HepG2 (cell line): ENCODE results near the gene CIAO3. TPM values are rescaled to one million over a fixed set of nuclear protein-coding genes. Genes with fewer than 3 reads are reported as not detected.
A peak's percentile ranks its signal among the peaks of the same experiment; 100 is the strongest.

ENCODE experiments used
- ATAC-seq: fragments of 200-7000 bp; cut with Tn5 transposase; 3 replicates; pipeline ENCODE4 v1.9.1; 2020; ENCODE audit warnings: mild to moderate bottlenecking, moderate library complexity
- BruUV-seq: library from RNA; stranded (reverse); fragments of 400-500 nt; replicated peaks from 2 replicates; lab custom pipeline; 2021; lab: Mats Ljungman, UMichigan
- CTCF ChIA-PET: fragments of 300-600 bp; formaldehyde crosslinking; extraction: SDS; loops from one replicate; lab custom pipeline; 2021; ENCODE audit warnings: low total read pairs, inconsistent platforms, low intra/inter-chr PET ratio; lab: Yijun Ruan, JAX
- POLR2A ChIA-PET: fragments of 350-600 bp; sonication (Branson Sonifier 250); formaldehyde crosslinking; loops from one replicate; lab custom pipeline; 2020; ENCODE audit warnings: antibody characterized with exemption, inconsistent platforms; lab: Yijun Ruan, JAX
- DNase-seq: peaks from one replicate; pipeline ENCODE4 v3.0.0-alpha.2; 2015; ENCODE audit warnings: low spot score
- FAIRE-seq: peaks from 3 replicates; lab custom pipeline; 2011; peaks lifted over from hg19 to GRCh38; lab: Jason Lieb, UNC
- H2AFZ ChIP-seq: one replicate; pipeline ENCODE4 v1.6.1; 2011; ENCODE audit warnings: low read length, inconsistent platforms
- H3K27ac ChIP-seq: fragments of 300-600 bp; 3 replicates; pipeline ENCODE4 v1.8.0; 2011; ENCODE audit warnings: mixed run types, mild to moderate bottlenecking, mixed read lengths, low read length, inconsistent platforms; ENCODE audit not compliant: insufficient read depth; ENCODE audit errors: extremely low read length
- H3K27me3 ChIP-seq, 2 experiments: fragments of 200-600 bp in 1 of 2; 2 replicates in 1 of 2; 3 replicates in 1 of 2; pipeline versions ENCODE4 v1.6.0 to v1.8.0; 2011; ENCODE audit warnings: low read length in 2 of 2, mild to moderate bottlenecking in 2 of 2, moderate library complexity in 2 of 2, inconsistent platforms in 1 of 2; ENCODE audit not compliant: insufficient read depth in 2 of 2, control insufficient read depth in 1 of 2
- H3K36me3 ChIP-seq, 2 experiments: fragments of 200-600 bp in 1 of 2; replicated peaks in 1 of 2; 2 replicates in 1 of 2; 3 replicates in 1 of 2; pipeline versions ENCODE4 v1.5.1 to v1.8.0; 2011; ENCODE audit warnings: low read length in 2 of 2, inconsistent platforms in 1 of 2; ENCODE audit not compliant: insufficient read depth in 2 of 2, control insufficient read depth in 1 of 2
- H3K4me1 ChIP-seq: 2 replicates; pipeline ENCODE4 v1.5.1; 2012; ENCODE audit warnings: low read length, inconsistent platforms; ENCODE audit not compliant: insufficient read depth
- H3K4me2 ChIP-seq: 2 replicates; pipeline ENCODE4 v1.6.0; 2011; ENCODE audit warnings: low read depth, low read length, inconsistent platforms
- H3K4me3 ChIP-seq, 3 experiments: fragments of 200-600 bp in 1 of 3; sonication (generic), shearing (Covaris generic) in 1 of 3; replicated peaks in 1 of 3; 2 replicates each; pipeline ENCODE4 v1.5.1; 2011 to 2016; ENCODE audit warnings: low read length in 3 of 3, inconsistent platforms in 2 of 3, low read depth in 2 of 3, mild to moderate bottlenecking in 2 of 3, control low read depth in 1 of 3, mixed read lengths in 1 of 3; ENCODE audit not compliant: insufficient read depth in 1 of 3
- H3K79me2 ChIP-seq: one replicate; pipeline ENCODE4 v1.6.1; 2011; ENCODE audit warnings: low read length, inconsistent platforms; ENCODE audit not compliant: insufficient read depth
- H3K9ac ChIP-seq: 2 replicates; pipeline ENCODE4 v1.6.0; 2011; ENCODE audit warnings: mild to moderate bottlenecking, low read depth, low read length, inconsistent platforms; ENCODE audit not compliant: insufficient read depth
- H3K9me3 ChIP-seq: 2 replicates; pipeline ENCODE4 v1.5.1; 2012; ENCODE audit warnings: mild to moderate bottlenecking, low read length
- H4K20me1 ChIP-seq: 2 replicates; pipeline ENCODE4 v1.6.0; 2011; ENCODE audit warnings: inconsistent platforms, mild to moderate bottlenecking, low read length, moderate library complexity; ENCODE audit not compliant: insufficient read depth
- BORCS8-MEF2B ChIP-seq: sonication (generic); formaldehyde crosslinking; IDR thresholded peaks from 2 replicates; pipeline ENCODE4 v1.8.0; 2022; ENCODE audit warnings: mild to moderate bottlenecking, missing genetic modification reagents
- GMEB2 ChIP-seq: IDR thresholded peaks from 2 replicates; pipeline ENCODE4 v1.6.1; 2016; ENCODE audit warnings: missing biosample characterization, missing genetic modification reagents, low read depth
- HIVEP1 ChIP-seq: sonication (generic); formaldehyde crosslinking; IDR thresholded peaks from 2 replicates; pipeline ENCODE4 v1.4.0; 2020; ENCODE audit warnings: mild to moderate bottlenecking, missing genetic modification reagents
- IRF9 ChIP-seq: sonication (generic); formaldehyde crosslinking; IDR thresholded peaks from 2 replicates; pipeline ENCODE4 v1.8.0; 2022; ENCODE audit warnings: missing genetic modification reagents, mild to moderate bottlenecking, borderline replicate concordance
- NPAS2 ChIP-seq: sonication (generic); formaldehyde crosslinking; IDR thresholded peaks from 2 replicates; pipeline ENCODE4 v1.8.0; 2022; ENCODE audit warnings: mild to moderate bottlenecking, missing genetic modification reagents, borderline replicate concordance
- PATZ1 ChIP-seq: sonication (generic); formaldehyde crosslinking; IDR thresholded peaks from 2 replicates; pipeline ENCODE4 v1.4.0; 2020; ENCODE audit warnings: missing genetic modification reagents
- PCBP1 ChIP-seq: fragments of 200-400 bp; formaldehyde crosslinking; IDR thresholded peaks from 2 replicates; pipeline ENCODE4 v1.6.1; 2017; ENCODE audit warnings: mild to moderate bottlenecking, low read depth, low read length, borderline replicate concordance
- RNF219 ChIP-seq: sonication (generic); formaldehyde crosslinking; IDR thresholded peaks from 2 replicates; pipeline ENCODE4 v1.5.0; 2020; ENCODE audit warnings: mild to moderate bottlenecking, missing genetic modification reagents
- TAF15 ChIP-seq: fragments of 200-400 bp; formaldehyde crosslinking; IDR thresholded peaks from one replicate; pipeline ENCODE4 v1.6.1; 2018; ENCODE audit warnings: mild to moderate bottlenecking, low read depth, low read length; ENCODE audit not compliant: poor library complexity, severe bottlenecking
- TFDP1 ChIP-seq: IDR thresholded peaks from 2 replicates; pipeline ENCODE4 v1.6.1; 2016; ENCODE audit warnings: missing compliant biosample characterization, missing genetic modification reagents, borderline replicate concordance
- ZNF253 ChIP-seq: sonication (generic); formaldehyde crosslinking; IDR thresholded peaks from 2 replicates; pipeline ENCODE4 v1.8.0; 2022; ENCODE audit warnings: mild to moderate bottlenecking, missing genetic modification reagents, borderline replicate concordance
- ZNF275 ChIP-seq: sonication (generic); formaldehyde crosslinking; IDR thresholded peaks from 2 replicates; pipeline ENCODE4 v1.8.0; 2022; ENCODE audit warnings: missing genetic modification reagents, mild to moderate bottlenecking, inconsistent platforms, borderline replicate concordance
- ZNF30 ChIP-seq: sonication (generic); formaldehyde crosslinking; IDR thresholded peaks from 2 replicates; pipeline ENCODE4 v1.5.0; 2020; ENCODE audit warnings: mild to moderate bottlenecking, missing genetic modification reagents
- WGBS: methylation state at CpG from one replicate; pipeline ENCODE4 v1.1.6; 2017; ENCODE audit warnings: low lambda C conversion rate; 5-methylcytosine and 5-hydroxymethylcytosine counted together
- in situ Hi-C: cut with HindIII; loops from 2 replicates; pipeline ENCODE4 v1.10.0; 2017; ENCODE audit warnings: low pct_unique_long_range_greater_than_20kb; ENCODE audit not compliant: extremely low pct_ligation_motif_present
- intact Hi-C: fragments of 100-400 bp; cut with micrococcal nuclease; formaldehyde crosslinking; loops from one replicate; pipeline ENCODE4 v1.10.0; 2022; ENCODE audit not compliant: unreplicated experiment
- polyA plus RNA-seq, 8 experiments: library from polyadenylated mRNA; depleted of rRNA in 3 of 8; stranded (reverse) in 7 of 8; unstranded in 1 of 8; fragments of >200 nt; fragmentation: Illumina TruSeq in 4 of 8; extraction: Trizol in 4 of 8; gene quantifications; 2 replicates each; pipeline versions ENCODE4 v1.2.1 to v1.2.3, GENCODE V29; 2011 to 2016; ENCODE audit warnings: low read depth in 4 of 8, missing spikeins in 1 of 8, mixed read lengths in 1 of 8; ENCODE audit not compliant: insufficient read depth in 1 of 8
- total RNA-seq, 5 experiments: library from RNA; depleted of rRNA; stranded (reverse); fragments of >200 nt; fragmentation: Illumina TruSeq; extraction: Trizol; gene quantifications; 2 replicates each; pipeline ENCODE4 v1.2.3, GENCODE V29; 2016; ENCODE audit warnings: low read depth in 1 of 5

The CIAO3 gene
- total and polyA plus RNA-seq, 2 of the 13 experiments (the other 11 are each of a cell fraction or from before 2014, with no cell fraction given), result 21.7 to 25.0 TPM

GRCh38 chr16:760065-760464 lies 19.3 kb upstream of the CIAO3 start:
- H3K9me3 ChIP-seq, result no peaks in the 10 kb centered on the region
- peaks cover 32% of the 10 kb centered on the region for H3K4me1 ChIP-seq
- intact Hi-C loops (no loop called here), in situ Hi-C loops (no loop called here)
- CTCF ChIA-PET, result no interaction called here
- BruUV-seq, result no TSS peak
- no peaks in the 10 kb centered on the region for H4K20me1 ChIP-seq
- H3K27ac ChIP-seq, result no peak overlapping the region
- no peak for DNase-seq
- H3K36me3 ChIP-seq, result no peaks in the 10 kb centered on the region
- no peak overlapping the region for H3K4me2 ChIP-seq
- POLR2A ChIA-PET, result interaction anchor here (0.9 to 1.9 kb wide), 4 partner anchors 19 to 65 kb away, joined by 3 to 9 read pairs (median 4); partner anchors contain the start of genes CHTF18, CIAO3 and RPUSD1
- FAIRE-seq, result no peak
- no peak for ATAC-seq
- WGBS, result 58% methylated on average over 4 of the region's 15 CpGs
- no peaks in the 10 kb centered on the region for H3K79me2 ChIP-seq
- peaks cover 3 to 18% of the 10 kb centered on the region in 2 experiments; a peak in 4 of 5 replicates for H3K27me3 ChIP-seq
- H3K4me3 ChIP-seq, result no peak overlapping the region
- H3K9ac ChIP-seq, result no peak overlapping the region
- H2AFZ ChIP-seq, result no peak overlapping the region
- TF ChIP-seq ZNF275 (CRISPR knock-in tag), result no peak
- no peak for TF ChIP-seq ZNF253 (CRISPR knock-in tag)
- no peak for TF ChIP-seq IRF9 (CRISPR knock-in tag)
- TF ChIP-seq RNF219, result no peak
- TF ChIP-seq PCBP1, result peak; percentile 15; the same call in 1 of the 2 replicates
- no peak for TF ChIP-seq ZNF30
- TF ChIP-seq HIVEP1 (CRISPR knock-in tag), result no peak
- no peak for TF ChIP-seq TFDP1 (CRISPR knock-in tag)
- TF ChIP-seq NPAS2 (CRISPR knock-in tag), result no peak
- no peak for TF ChIP-seq BORCS8-MEF2B
- no peak for TF ChIP-seq TAF15
- no peak for TF ChIP-seq PATZ1 (CRISPR knock-in tag)
- TF ChIP-seq GMEB2 (CRISPR knock-in tag), result no peak
